Liver (tissue), 9 donors: Measurements from ENCODE around the gene CRLF1. TPM values are rescaled to one million over a fixed set of nuclear protein-coding genes. Genes with fewer than 3 reads are reported as not detected.

Experiments
- DNase-seq: peaks from one replicate; pipeline ENCODE4 v3.0.0-alpha.2; 2017; ENCODE audit warnings: low spot score
- H3K27ac ChIP-seq, 2 donors: one replicate each; pipeline ENCODE4 v1.7.0; 2013; ENCODE audit warnings: inconsistent platforms in 2 of 2, low read length in 2 of 2, control low read depth in 1 of 2, low read depth in 1 of 2, mild to moderate bottlenecking in 1 of 2
- H3K27me3 ChIP-seq, 4 donors: one replicate each; pipeline versions ENCODE4 v1.6.1 to v1.7.0; 2013; ENCODE audit warnings: low read length in 3 of 4, inconsistent platforms in 1 of 4, mild to moderate bottlenecking in 1 of 4, moderate library complexity in 1 of 4; ENCODE audit not compliant: control insufficient read depth in 4 of 4, insufficient read depth in 4 of 4
- H3K36me3 ChIP-seq, 4 donors: one replicate each; pipeline versions ENCODE4 v1.6.1 to v1.7.0; 2013; ENCODE audit warnings: low read length in 3 of 4, mild to moderate bottlenecking in 3 of 4, low read depth in 1 of 4, moderate library complexity in 1 of 4; ENCODE audit not compliant: control insufficient read depth in 4 of 4, insufficient read depth in 3 of 4
- H3K4me1 ChIP-seq, 4 donors: one replicate each; pipeline versions ENCODE4 v1.6.1 to v1.7.0; 2013; ENCODE audit warnings: low read length in 3 of 4, mild to moderate bottlenecking in 3 of 4, moderate library complexity in 1 of 4; ENCODE audit not compliant: control insufficient read depth in 4 of 4, insufficient read depth in 4 of 4
- H3K4me3 ChIP-seq, 3 donors: one replicate each; pipeline versions ENCODE4 v1.6.1 to v1.7.0; 2013; ENCODE audit warnings: low read length in 3 of 3, control low read depth in 1 of 3, low read depth in 1 of 3, mild to moderate bottlenecking in 1 of 3
- H3K9ac ChIP-seq, 2 donors: one replicate each; pipeline ENCODE4 v1.7.0; 2013; ENCODE audit warnings: low read length in 2 of 2, mild to moderate bottlenecking in 2 of 2, moderate library complexity in 2 of 2, control low read depth in 1 of 2, low read depth in 1 of 2
- H3K9me3 ChIP-seq, 4 donors: one replicate each; pipeline versions ENCODE4 v1.6.1 to v1.7.0; 2013; ENCODE audit warnings: low read length in 3 of 4; ENCODE audit not compliant: control insufficient read depth in 4 of 4
- ATF3 ChIP-seq: IDR thresholded peaks from 2 replicates; pipeline ENCODE4 v1.6.1; 2016; ENCODE audit warnings: antibody characterized with exemption
- EGR1 ChIP-seq, 2 donors: IDR thresholded peaks; 2 replicates each; pipeline ENCODE4 v1.6.1; 2016 to 2018; ENCODE audit warnings: antibody characterized with exemption in 2 of 2, low read depth in 2 of 2
- FOXA1 ChIP-seq: IDR thresholded peaks from 2 replicates; pipeline ENCODE4 v1.6.1; 2016; ENCODE audit warnings: antibody characterized with exemption
- FOXA2 ChIP-seq: IDR thresholded peaks from 2 replicates; pipeline ENCODE4 v1.6.1; 2016; ENCODE audit warnings: antibody characterized with exemption
- HNF4A ChIP-seq, 2 donors: conservative IDR thresholded peaks; 2 replicates each; pipeline ENCODE4 v1.6.1; 2016; ENCODE audit warnings: antibody characterized with exemption in 2 of 2, mild to moderate bottlenecking in 2 of 2
- HNF4G ChIP-seq: IDR thresholded peaks from 2 replicates; pipeline ENCODE4 v1.6.1; 2016; ENCODE audit warnings: antibody characterized with exemption
- JUND ChIP-seq, 2 donors: IDR thresholded peaks; 2 replicates each; pipeline ENCODE4 v1.6.1; 2016; ENCODE audit warnings: antibody characterized with exemption in 2 of 2
- MAX ChIP-seq: IDR thresholded peaks from 2 replicates; pipeline ENCODE4 v1.6.1; 2016; ENCODE audit warnings: antibody characterized with exemption
- NR2F2 ChIP-seq: IDR thresholded peaks from 2 replicates; pipeline ENCODE4 v1.6.1; 2016; ENCODE audit warnings: antibody characterized with exemption
- RAD21 ChIP-seq, 2 donors: IDR thresholded peaks; 2 replicates each; pipeline ENCODE4 v1.6.1; 2016; ENCODE audit warnings: antibody characterized with exemption in 2 of 2, mild to moderate bottlenecking in 2 of 2
- REST ChIP-seq: IDR thresholded peaks from 2 replicates; pipeline ENCODE4 v1.6.1; 2016; ENCODE audit warnings: antibody characterized with exemption, mild to moderate bottlenecking
- SP1 ChIP-seq: IDR thresholded peaks from 2 replicates; pipeline ENCODE4 v1.6.1; 2018; ENCODE audit warnings: antibody characterized with exemption, mild to moderate bottlenecking
- TAF1 ChIP-seq: conservative IDR thresholded peaks from 2 replicates; pipeline ENCODE4 v1.6.1; 2016; ENCODE audit warnings: antibody characterized with exemption, mild to moderate bottlenecking
- YY1 ChIP-seq: IDR thresholded peaks from 2 replicates; pipeline ENCODE4 v1.6.1; 2016; ENCODE audit warnings: antibody characterized with exemption, mild to moderate bottlenecking
- WGBS: extraction: QIAGEN DNeasy Blood & Tissue Kit; methylation state at CpG from one replicate; pipeline ENCODE4 v1.1.7; 2013; 5-methylcytosine and 5-hydroxymethylcytosine counted together
- polyA plus RNA-seq, 2 donors: library from polyadenylated mRNA; stranded (reverse) in 1 of 2; unstranded in 1 of 2; fragments of 200-250 nt in 1 of 2; fragments of >200 nt in 1 of 2; fragmentation: Nextera tagmentation in 1 of 2; extraction: Ambion mirVana in 1 of 2; gene quantifications; one replicate each; pipeline versions ENCODE4 v1.2.1 to v1.2.3, GENCODE V29; 2013 to 2015
- total RNA-seq, 2 donors: library from RNA; depleted of rRNA; stranded (reverse); fragments of >200 nt; gene quantifications; one replicate each; pipeline ENCODE4 v1.2.3, GENCODE V29; 2014
- TF ChIP-seq, protein P1 (sequence below): fragments of 150-350 bp; IDR thresholded peaks from 2 replicates; pipeline ENCODE4 v1.5.1; 2017; ENCODE audit warnings: improper control_type of control experiment, low read depth, low read length; ENCODE audit not compliant: missing input control
- TF ChIP-seq, protein P2 (sequence below): IDR thresholded peaks from 2 replicates; pipeline ENCODE4 v1.6.1; 2016; ENCODE audit warnings: antibody characterized with exemption
- donor health status: healthy.
- donor health status: healthy.
- donor health status: healthy.
- donor health status: healthy.
- donor health status: healthy.

Gene CRLF1
- total and polyA plus RNA-seq, 4 donors = 0.49 to 1.9 (median 1.6) TPM; not detected in 1

DNA sequence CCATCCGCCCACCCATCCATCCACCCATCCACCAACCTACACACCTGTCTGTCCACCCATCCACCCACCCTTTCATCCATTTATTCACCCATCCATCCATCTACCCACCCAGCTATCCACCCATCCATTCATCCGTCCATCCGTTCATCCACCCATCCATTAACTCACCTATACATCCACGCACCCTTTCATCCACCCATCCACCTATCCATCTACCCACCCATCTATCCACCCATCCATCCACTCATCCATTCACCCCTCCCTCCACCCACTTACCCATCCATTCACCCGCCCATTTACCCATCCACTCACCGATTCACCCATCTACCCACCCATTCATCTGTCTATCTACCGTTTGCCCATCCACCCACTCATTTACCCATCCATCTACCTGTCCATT, 47.9 kb upstream of the CRLF1 start:
- no peak overlapping the region for H3K9ac ChIP-seq
- no peak overlapping the region for H3K27ac ChIP-seq
- no peak for TF ChIP-seq RAD21 (IDR thresholded peaks at IDR 0.05)
- no peak for TF ChIP-seq ATF3
- TF ChIP-seq EGR1 (IDR thresholded peaks at IDR 0.05; ENCODE audit: low read depth in 2 of 2) = no peak
- no peak for TF ChIP-seq HNF4G
- no peak for TF ChIP-seq JUND (IDR thresholded peaks at IDR 0.05)
- TF ChIP-seq FOXA2 = no peak
- TF ChIP-seq YY1 = no peak
- TF ChIP-seq REST = no peak
- H3K36me3 ChIP-seq = no peaks in the 10 kb centered on the region
- no peak overlapping the region for H3K4me3 ChIP-seq
- no peaks in the 10 kb centered on the region for H3K9me3 ChIP-seq
- 98% methylated on average over 7 of the region's 7 CpGs for WGBS
- peaks cover 0 to 6% (median 0%) of the 10 kb centered on the region in 4 donors for H3K4me1 ChIP-seq
- H3K27me3 ChIP-seq = no peaks in the 10 kb centered on the region
- DNase-seq = no peak

- H3K4me1 ChIP-seq = peaks cover 0 to 10% (median 2%) of the 10 kb centered on the region in 4 donors
- TF ChIP-seq SP1 = no peak
- no peak for TF ChIP-seq EGR1 (IDR thresholded peaks at IDR 0.05; ENCODE audit: low read depth in 2 of 2)
- TF ChIP-seq TAF1 = no peak
- no peak for TF ChIP-seq MAX
- TF ChIP-seq, protein P1, sequence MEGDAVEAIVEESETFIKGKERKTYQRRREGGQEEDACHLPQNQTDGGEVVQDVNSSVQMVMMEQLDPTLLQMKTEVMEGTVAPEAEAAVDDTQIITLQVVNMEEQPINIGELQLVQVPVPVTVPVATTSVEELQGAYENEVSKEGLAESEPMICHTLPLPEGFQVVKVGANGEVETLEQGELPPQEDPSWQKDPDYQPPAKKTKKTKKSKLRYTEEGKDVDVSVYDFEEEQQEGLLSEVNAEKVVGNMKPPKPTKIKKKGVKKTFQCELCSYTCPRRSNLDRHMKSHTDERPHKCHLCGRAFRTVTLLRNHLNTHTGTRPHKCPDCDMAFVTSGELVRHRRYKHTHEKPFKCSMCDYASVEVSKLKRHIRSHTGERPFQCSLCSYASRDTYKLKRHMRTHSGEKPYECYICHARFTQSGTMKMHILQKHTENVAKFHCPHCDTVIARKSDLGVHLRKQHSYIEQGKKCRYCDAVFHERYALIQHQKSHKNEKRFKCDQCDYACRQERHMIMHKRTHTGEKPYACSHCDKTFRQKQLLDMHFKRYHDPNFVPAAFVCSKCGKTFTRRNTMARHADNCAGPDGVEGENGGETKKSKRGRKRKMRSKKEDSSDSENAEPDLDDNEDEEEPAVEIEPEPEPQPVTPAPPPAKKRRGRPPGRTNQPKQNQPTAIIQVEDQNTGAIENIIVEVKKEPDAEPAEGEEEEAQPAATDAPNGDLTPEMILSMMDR = no peak
- no peak for TF ChIP-seq JUND (IDR thresholded peaks at IDR 0.05)
- no peak for TF ChIP-seq NR2F2
- no peak for TF ChIP-seq ATF3
- no peak for TF ChIP-seq RAD21 (IDR thresholded peaks at IDR 0.05)
- TF ChIP-seq HNF4A (conservative IDR thresholded peaks at IDR 0.05) = no peak
- no peak for TF ChIP-seq HNF4G
- TF ChIP-seq, protein P2, sequence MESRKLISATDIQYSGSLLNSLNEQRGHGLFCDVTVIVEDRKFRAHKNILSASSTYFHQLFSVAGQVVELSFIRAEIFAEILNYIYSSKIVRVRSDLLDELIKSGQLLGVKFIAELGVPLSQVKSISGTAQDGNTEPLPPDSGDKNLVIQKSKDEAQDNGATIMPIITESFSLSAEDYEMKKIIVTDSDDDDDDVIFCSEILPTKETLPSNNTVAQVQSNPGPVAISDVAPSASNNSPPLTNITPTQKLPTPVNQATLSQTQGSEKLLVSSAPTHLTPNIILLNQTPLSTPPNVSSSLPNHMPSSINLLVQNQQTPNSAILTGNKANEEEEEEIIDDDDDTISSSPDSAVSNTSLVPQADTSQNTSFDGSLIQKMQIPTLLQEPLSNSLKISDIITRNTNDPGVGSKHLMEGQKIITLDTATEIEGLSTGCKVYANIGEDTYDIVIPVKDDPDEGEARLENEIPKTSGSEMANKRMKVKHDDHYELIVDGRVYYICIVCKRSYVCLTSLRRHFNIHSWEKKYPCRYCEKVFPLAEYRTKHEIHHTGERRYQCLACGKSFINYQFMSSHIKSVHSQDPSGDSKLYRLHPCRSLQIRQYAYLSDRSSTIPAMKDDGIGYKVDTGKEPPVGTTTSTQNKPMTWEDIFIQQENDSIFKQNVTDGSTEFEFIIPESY = no peak
- no peak for TF ChIP-seq REST
- no peak for TF ChIP-seq FOXA1
- TF ChIP-seq FOXA2 = no peak
- DNase-seq = no peak
- H3K4me3 ChIP-seq = no peak overlapping the region
- H3K9me3 ChIP-seq = no peaks in the 10 kb centered on the region
- WGBS = 100% methylated on average over 1 of the region's 1 CpG
- no peaks in the 10 kb centered on the region for H3K36me3 ChIP-seq
- no peak overlapping the region for H3K9ac ChIP-seq
- no peaks in the 10 kb centered on the region for H3K27me3 ChIP-seq
- no peak overlapping the region for H3K27ac ChIP-seq
These were observed 47.3 kb upstream of the CRLF1 start for GRCh38 chr19:18653853-18654252.
